ENCODE results near the gene STX4. TPM values are rescaled to one million over a fixed set of nuclear protein-coding genes. Genes with fewer than 3 reads are reported as not detected.

The STX4 gene
- total RNA-seq, 3 donors from 2014 or later: 44.3 to 59.0 (median 52.2) TPM

GRCh38 chr16:31050280-31051030 is 17.1 kb downstream of the STX4 start:
- no peak for DNase-seq (ENCODE audit: low spot score in 2 of 2)
- TF ChIP-seq POLR2AphosphoS5 (IDR thresholded peaks at IDR 0.05) (no peak), POLR2A (IDR thresholded peaks at IDR 0.05) (no peak)
- H3K4me3 ChIP-seq: no peak overlapping the region
- no peak overlapping the region for H3K27ac ChIP-seq
- intact Hi-C loops (cut with DNase I; ENCODE audit: low total_unique reads): no loop called here
- H3K36me3 ChIP-seq: no peaks in the 10 kb centered on the region
- H3K4me1 ChIP-seq: no peaks in the 10 kb centered on the region
- no peaks in the 10 kb centered on the region for H3K9me3 ChIP-seq
- H3K27me3 ChIP-seq: no peaks in the 10 kb centered on the region

- Histone ChIP-seq H3K9me3 (no peaks in the 10 kb centered on the region), H3K27ac (peak overlapping the region in 1 of 2 donors; percentile 34), H3K4me1 (no peaks in the 10 kb centered on the region), H3K4me3 (no peak overlapping the region), H3K27me3 (no peaks in the 10 kb centered on the region), H3K36me3 (no peaks in the 10 kb centered on the region)
- no peak for DNase-seq (ENCODE audit: low spot score in 2 of 2)
- intact Hi-C loops (cut with DNase I; ENCODE audit: low total_unique reads): no loop called here
- no peak for TF ChIP-seq POLR2AphosphoS5 (IDR thresholded peaks at IDR 0.05)
- no peak for TF ChIP-seq POLR2A (IDR thresholded peaks at IDR 0.05)
- no peak for TF ChIP-seq CTCF (IDR thresholded peaks at IDR 0.05)
Measured at GRCh38 chr16:31052114-31052513, 18.8 kb downstream of the STX4 start.

GRCh38 chr16:31055613-31056012 is 22.3 kb downstream of the STX4 start:
- intact Hi-C loops (cut with DNase I; ENCODE audit: low total_unique reads): no loop called here

GRCh38 chr16:31061126-31061812 is 27.9 kb downstream of the STX4 start:
- DNase-seq (ENCODE audit: low spot score in 2 of 2): no peak
- H3K9me3 ChIP-seq: no peaks in the 10 kb centered on the region
- no peaks in the 10 kb centered on the region for H3K27me3 ChIP-seq
- no peaks in the 10 kb centered on the region for H3K4me1 ChIP-seq
- H3K4me3 ChIP-seq: no peak overlapping the region
- TF ChIP-seq POLR2A (IDR thresholded peaks at IDR 0.05): no peak
- TF ChIP-seq POLR2AphosphoS5 (IDR thresholded peaks at IDR 0.05): no peak
- no peak for TF ChIP-seq CTCF (IDR thresholded peaks at IDR 0.05)
- H3K36me3 ChIP-seq: no peaks in the 10 kb centered on the region
- no peak overlapping the region for H3K27ac ChIP-seq
- intact Hi-C loops (cut with DNase I; ENCODE audit: low total_unique reads): no loop called here

More at GRCh38 chr16:31055613-31056012, 22.3 kb downstream of the STX4 start:
- H3K36me3 ChIP-seq: no peaks in the 10 kb centered on the region
- no peak for DNase-seq (ENCODE audit: low spot score in 2 of 2)
- H3K27me3 ChIP-seq: no peaks in the 10 kb centered on the region
- no peak for TF ChIP-seq CTCF (IDR thresholded peaks at IDR 0.05)
- TF ChIP-seq POLR2A (IDR thresholded peaks at IDR 0.05): no peak
- no peak for TF ChIP-seq POLR2AphosphoS5 (IDR thresholded peaks at IDR 0.05)
- no peak overlapping the region for H3K27ac ChIP-seq
- H3K4me1 ChIP-seq: no peaks in the 10 kb centered on the region
- H3K9me3 ChIP-seq: no peaks in the 10 kb centered on the region
- H3K4me3 ChIP-seq: no peak overlapping the region

- intact Hi-C loops (cut with DNase I; ENCODE audit: low total_unique reads): no loop called here
Measured at GRCh38 chr16:31061813-31062440, 28.6 kb downstream of the STX4 start.

More at GRCh38 chr16:31061813-31062440, 28.6 kb downstream of the STX4 start:
- TF ChIP-seq CTCF (IDR thresholded peaks at IDR 0.05): no peak
- H3K27me3 ChIP-seq: no peaks in the 10 kb centered on the region
- no peak overlapping the region for H3K27ac ChIP-seq
- H3K4me1 ChIP-seq: no peaks in the 10 kb centered on the region
- H3K4me3 ChIP-seq: no peak overlapping the region
- no peaks in the 10 kb centered on the region for H3K36me3 ChIP-seq
- no peaks in the 10 kb centered on the region for H3K9me3 ChIP-seq
- DNase-seq (ENCODE audit: low spot score in 2 of 2): no peak

Measured in breast epithelium (tissue), 4 donors.